ENCODE data around the gene EFNB3. TPM values are rescaled to one million over a fixed set of nuclear protein-coding genes. Genes with fewer than 3 reads are reported as not detected.

EFNB3 gene
- total RNA-seq, 1 donor from 2014 or later: 5.8 TPM

GRCh38 chr17:7716901-7717755 lies 12.1 kb downstream of the EFNB3 start, which contains the start of gene DNAH2:
Gene DNAH2 (plus strand): TSS chr17:7717744. CDS start chr17:7719735, 1,991 bp downstream.
- peak within 1 kb of the TSS; percentile 74 for H3K4me3 ChIP-seq
- H3K27ac Mint-ChIP-seq: peak within 1 kb of the TSS; percentile 87
- no peaks in the 10 kb centered on the region for H3K36me3 ChIP-seq
- no peak within 1 kb of the TSS for H3K9ac ChIP-seq
- TF ChIP-seq EZH2 (IDR thresholded peaks at IDR 0.05): peak; percentile 64
- peak; percentile 31 for TF ChIP-seq EZH2phosphoT487 (IDR thresholded peaks at IDR 0.05)
- peak; percentile 44 for TF ChIP-seq CTCF (IDR thresholded peaks at IDR 0.05)
- H3K79me2 ChIP-seq (ENCODE audit: low read depth): no peaks in the 10 kb centered on the region
- peak within 1 kb of the TSS; percentile 88 for H3K4me3 Mint-ChIP-seq
- peaks cover 37% of the 10 kb centered on the region for H3K27me3 ChIP-seq
- peaks cover 16% of the 10 kb centered on the region for H3K27me3 Mint-ChIP-seq (ENCODE audit: insufficient read depth, low read depth)
- no peaks in the 10 kb centered on the region for H3K9me3 ChIP-seq (ENCODE audit: low read depth)
- peak; percentile 98 for DNase-seq (ENCODE audit: low spot score)
- peaks cover 18% of the 10 kb centered on the region for H3F3A ChIP-seq (ENCODE audit: low read depth)
- peaks cover 30% of the 10 kb centered on the region for H3K4me1 ChIP-seq
- H3K4me2 ChIP-seq: peak within 1 kb of the TSS; percentile 81
- H3K9me3 Mint-ChIP-seq: no peaks in the 10 kb centered on the region
- peaks cover 70% of the 10 kb centered on the region for H3K4me1 Mint-ChIP-seq
- no peaks in the 10 kb centered on the region for H3K36me3 Mint-ChIP-seq
- H4K20me1 ChIP-seq (ENCODE audit: low read depth): peaks cover 3% of the 10 kb centered on the region
- H3K27ac ChIP-seq: no peak within 1 kb of the TSS
- peak within 1 kb of the TSS; percentile 88 for H2AFZ ChIP-seq (replicated peaks)

- H3K27me3 Mint-ChIP-seq (ENCODE audit: insufficient read depth, low read depth): peaks cover 10% of the 10 kb centered on the region
- H3K36me3 Mint-ChIP-seq: no peaks in the 10 kb centered on the region
- H3K9me3 Mint-ChIP-seq: no peaks in the 10 kb centered on the region
- TF ChIP-seq EZH2 (IDR thresholded peaks at IDR 0.05) (no peak), CTCF (IDR thresholded peaks at IDR 0.05) (no peak), EZH2phosphoT487 (IDR thresholded peaks at IDR 0.05) (no peak)
- Histone ChIP-seq H3K4me3 (peak overlapping the region; percentile 74), H3K4me2 (peak overlapping the region; percentile 81), H3K27me3 (peaks cover 37% of the 10 kb centered on the region), H3K79me2 (ENCODE audit: low read depth) (no peaks in the 10 kb centered on the region), H3K4me1 (peaks cover 26% of the 10 kb centered on the region), H3K9ac (no peak overlapping the region), H3F3A (ENCODE audit: low read depth) (peaks cover 15% of the 10 kb centered on the region), H4K20me1 (ENCODE audit: low read depth) (no peaks in the 10 kb centered on the region), H3K36me3 (no peaks in the 10 kb centered on the region), H3K9me3 (ENCODE audit: low read depth) (no peaks in the 10 kb centered on the region), H2AFZ (replicated peaks) (no peak overlapping the region), H3K27ac (no peak overlapping the region)
- DNase-seq (ENCODE audit: low spot score): no peak
- peak overlapping the region; percentile 88 for H3K4me3 Mint-ChIP-seq
- no peak overlapping the region for H3K27ac Mint-ChIP-seq
- H3K4me1 Mint-ChIP-seq: peaks cover 66% of the 10 kb centered on the region
Measured at GRCh38 chr17:7717756-7718350, 12.9 kb downstream of the EFNB3 start.

- TF ChIP-seq CTCF (IDR thresholded peaks at IDR 0.05): no peak
- no peak for TF ChIP-seq EZH2phosphoT487 (IDR thresholded peaks at IDR 0.05)
- no peak for TF ChIP-seq EZH2 (IDR thresholded peaks at IDR 0.05)
- no peaks in the 10 kb centered on the region for H3K9me3 ChIP-seq (ENCODE audit: low read depth)
- H3K27me3 ChIP-seq: peaks cover 30% of the 10 kb centered on the region
- H3K79me2 ChIP-seq (ENCODE audit: low read depth): no peaks in the 10 kb centered on the region
- H3K36me3 ChIP-seq: no peaks in the 10 kb centered on the region
- no peak overlapping the region for H3K4me3 ChIP-seq
- H3K9ac ChIP-seq: no peak overlapping the region
- H3K4me3 Mint-ChIP-seq: peak overlapping the region; percentile 14
- no peak overlapping the region for H3K27ac Mint-ChIP-seq
- H3K4me1 ChIP-seq: peaks cover 26% of the 10 kb centered on the region
- no peaks in the 10 kb centered on the region for H3K36me3 Mint-ChIP-seq
- no peak overlapping the region for H2AFZ ChIP-seq (replicated peaks)
- no peak overlapping the region for H3K27ac ChIP-seq
- H3F3A ChIP-seq (ENCODE audit: low read depth): peaks cover 6% of the 10 kb centered on the region
- DNase-seq (ENCODE audit: low spot score): no peak
- H4K20me1 ChIP-seq (ENCODE audit: low read depth): no peaks in the 10 kb centered on the region
- H3K27me3 Mint-ChIP-seq (ENCODE audit: insufficient read depth, low read depth): peaks cover 7% of the 10 kb centered on the region
- H3K9me3 Mint-ChIP-seq: no peaks in the 10 kb centered on the region
- H3K4me1 Mint-ChIP-seq: peaks cover 53% of the 10 kb centered on the region
- no peak overlapping the region for H3K4me2 ChIP-seq
Measured at GRCh38 chr17:7719661-7720060, 14.7 kb downstream of the EFNB3 start.

Data from neural progenitor cell (in vitro differentiated cells).